OCI-LY1 (cell line): ENCODE measurements around the gene ST6GALNAC6.

Experiments used
- CTCF ChIP-seq: fragments of 200-600 bp; sonication (generic), shearing (Covaris generic); IDR thresholded peaks from 2 replicates; pipeline ENCODE4 v1.5.1; 2017; ENCODE audit warnings: mild to moderate bottlenecking, antibody characterized with exemption, low read length, moderate library complexity, mixed read lengths
- EZH2 ChIP-seq: fragments of 200-600 bp; sonication (generic), shearing (Covaris generic); IDR thresholded peaks from 2 replicates; pipeline ENCODE4 v1.8.0; 2017; ENCODE audit warnings: borderline replicate concordance, mixed run types, mild to moderate bottlenecking, antibody characterized with exemption, low read length, moderate library complexity, mixed read lengths

GRCh38 chr9:127844821-127845359 lies 54.5 kb downstream of the ST6GALNAC6 start:
- TF ChIP-seq CTCF: no peak
- no peak for TF ChIP-seq EZH2
